ENCODE data around the gene CHST4. TPM values are rescaled to one million over a fixed set of nuclear protein-coding genes. Genes with fewer than 3 reads are reported as not detected.

Gene CHST4
- total and polyA plus RNA-seq, 9 of the 15 experiments (the other 6 are each of a cell fraction or from before 2014, with no cell fraction given): 0.07 TPM; not detected in 8

DNA sequence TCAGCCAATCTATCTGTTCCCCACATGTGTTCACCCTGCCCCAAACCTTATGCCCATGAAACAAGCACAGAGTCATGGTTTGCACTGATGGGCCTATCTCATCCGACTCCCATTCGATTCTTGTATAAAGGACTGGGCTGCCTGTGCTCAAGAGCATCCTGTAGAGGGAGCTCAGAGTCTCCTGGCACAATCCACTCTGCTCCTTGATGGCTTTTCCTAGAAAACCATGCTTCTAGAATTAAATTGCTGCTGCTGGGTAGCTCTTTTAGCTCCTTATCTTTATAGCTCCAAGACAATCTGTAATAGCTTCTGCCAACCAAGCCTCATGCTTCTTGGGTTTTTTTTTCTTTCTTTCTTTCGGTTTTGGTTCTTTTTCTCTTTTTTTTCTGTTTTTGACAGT is 46.8 kb upstream of the CHST4 start (continued):
- TF ChIP-seq GABPA (tag; conservative IDR thresholded peaks at IDR 0.05; ENCODE audit: low read depth) (0 out of 2 replicates have a peak, but pooled peaks have one; percentile 13), ZNF584 (CRISPR knock-in tag; IDR thresholded peaks at IDR 0.05; ENCODE audit: low read depth) (no peak), ZNF239 (CRISPR knock-in tag; IDR thresholded peaks at IDR 0.05) (no peak), RCOR1 (IDR thresholded peaks at IDR 0.05; ENCODE audit: borderline replicate concordance in 1 of 2, low read depth in 2 of 2, low read length in 2 of 2) (peak in 1 of 2 experiments; percentile 54; a peak in 1 of 4 replicates), KHSRP (IDR thresholded peaks at IDR 0.05) (no peak), ZNF197 (CRISPR knock-in tag; IDR thresholded peaks at IDR 0.05; ENCODE audit: low read depth) (no peak), EP300 (IDR thresholded peaks at IDR 0.05; ENCODE audit: low read length) (no peak), CBX3 (IDR thresholded peaks at IDR 0.05; ENCODE audit: borderline replicate concordance in 1 of 2, low read length in 2 of 2) (no peak), MTF1 (CRISPR knock-in tag; IDR thresholded peaks at IDR 0.05; ENCODE audit: borderline replicate concordance) (no peak), SMARCB1 (IDR thresholded peaks at IDR 0.05; ENCODE audit: insufficient read length, low read depth) (no peak), E2F3 (CRISPR knock-in tag; IDR thresholded peaks at IDR 0.05) (no peak), RFX1 (IDR thresholded peaks at IDR 0.05) (no peak), GATAD2A (IDR thresholded peaks at IDR 0.05) (no peak), XRCC3 (IDR thresholded peaks at IDR 0.05) (no peak)
- TF ChIP-seq, protein P1, sequence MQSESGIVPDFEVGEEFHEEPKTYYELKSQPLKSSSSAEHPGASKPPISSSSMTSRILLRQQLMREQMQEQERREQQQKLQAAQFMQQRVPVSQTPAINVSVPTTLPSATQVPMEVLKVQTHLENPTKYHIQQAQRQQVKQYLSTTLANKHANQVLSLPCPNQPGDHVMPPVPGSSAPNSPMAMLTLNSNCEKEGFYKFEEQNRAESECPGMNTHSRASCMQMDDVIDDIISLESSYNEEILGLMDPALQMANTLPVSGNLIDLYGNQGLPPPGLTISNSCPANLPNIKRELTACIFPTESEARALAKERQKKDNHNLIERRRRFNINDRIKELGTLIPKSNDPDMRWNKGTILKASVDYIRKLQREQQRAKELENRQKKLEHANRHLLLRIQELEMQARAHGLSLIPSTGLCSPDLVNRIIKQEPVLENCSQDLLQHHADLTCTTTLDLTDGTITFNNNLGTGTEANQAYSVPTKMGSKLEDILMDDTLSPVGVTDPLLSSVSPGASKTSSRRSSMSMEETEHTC (IDR thresholded peaks at IDR 0.05): no peak
- TF ChIP-seq, protein P2, sequence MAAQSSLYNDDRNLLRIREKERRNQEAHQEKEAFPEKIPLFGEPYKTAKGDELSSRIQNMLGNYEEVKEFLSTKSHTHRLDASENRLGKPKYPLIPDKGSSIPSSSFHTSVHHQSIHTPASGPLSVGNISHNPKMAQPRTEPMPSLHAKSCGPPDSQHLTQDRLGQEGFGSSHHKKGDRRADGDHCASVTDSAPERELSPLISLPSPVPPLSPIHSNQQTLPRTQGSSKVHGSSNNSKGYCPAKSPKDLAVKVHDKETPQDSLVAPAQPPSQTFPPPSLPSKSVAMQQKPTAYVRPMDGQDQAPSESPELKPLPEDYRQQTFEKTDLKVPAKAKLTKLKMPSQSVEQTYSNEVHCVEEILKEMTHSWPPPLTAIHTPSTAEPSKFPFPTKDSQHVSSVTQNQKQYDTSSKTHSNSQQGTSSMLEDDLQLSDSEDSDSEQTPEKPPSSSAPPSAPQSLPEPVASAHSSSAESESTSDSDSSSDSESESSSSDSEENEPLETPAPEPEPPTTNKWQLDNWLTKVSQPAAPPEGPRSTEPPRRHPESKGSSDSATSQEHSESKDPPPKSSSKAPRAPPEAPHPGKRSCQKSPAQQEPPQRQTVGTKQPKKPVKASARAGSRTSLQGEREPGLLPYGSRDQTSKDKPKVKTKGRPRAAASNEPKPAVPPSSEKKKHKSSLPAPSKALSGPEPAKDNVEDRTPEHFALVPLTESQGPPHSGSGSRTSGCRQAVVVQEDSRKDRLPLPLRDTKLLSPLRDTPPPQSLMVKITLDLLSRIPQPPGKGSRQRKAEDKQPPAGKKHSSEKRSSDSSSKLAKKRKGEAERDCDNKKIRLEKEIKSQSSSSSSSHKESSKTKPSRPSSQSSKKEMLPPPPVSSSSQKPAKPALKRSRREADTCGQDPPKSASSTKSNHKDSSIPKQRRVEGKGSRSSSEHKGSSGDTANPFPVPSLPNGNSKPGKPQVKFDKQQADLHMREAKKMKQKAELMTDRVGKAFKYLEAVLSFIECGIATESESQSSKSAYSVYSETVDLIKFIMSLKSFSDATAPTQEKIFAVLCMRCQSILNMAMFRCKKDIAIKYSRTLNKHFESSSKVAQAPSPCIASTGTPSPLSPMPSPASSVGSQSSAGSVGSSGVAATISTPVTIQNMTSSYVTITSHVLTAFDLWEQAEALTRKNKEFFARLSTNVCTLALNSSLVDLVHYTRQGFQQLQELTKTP (IDR thresholded peaks at IDR 0.05; ENCODE audit: low read depth in 1 of 2, partially characterized antibody in 2 of 2): no peak
- TF ChIP-seq, protein P3, sequence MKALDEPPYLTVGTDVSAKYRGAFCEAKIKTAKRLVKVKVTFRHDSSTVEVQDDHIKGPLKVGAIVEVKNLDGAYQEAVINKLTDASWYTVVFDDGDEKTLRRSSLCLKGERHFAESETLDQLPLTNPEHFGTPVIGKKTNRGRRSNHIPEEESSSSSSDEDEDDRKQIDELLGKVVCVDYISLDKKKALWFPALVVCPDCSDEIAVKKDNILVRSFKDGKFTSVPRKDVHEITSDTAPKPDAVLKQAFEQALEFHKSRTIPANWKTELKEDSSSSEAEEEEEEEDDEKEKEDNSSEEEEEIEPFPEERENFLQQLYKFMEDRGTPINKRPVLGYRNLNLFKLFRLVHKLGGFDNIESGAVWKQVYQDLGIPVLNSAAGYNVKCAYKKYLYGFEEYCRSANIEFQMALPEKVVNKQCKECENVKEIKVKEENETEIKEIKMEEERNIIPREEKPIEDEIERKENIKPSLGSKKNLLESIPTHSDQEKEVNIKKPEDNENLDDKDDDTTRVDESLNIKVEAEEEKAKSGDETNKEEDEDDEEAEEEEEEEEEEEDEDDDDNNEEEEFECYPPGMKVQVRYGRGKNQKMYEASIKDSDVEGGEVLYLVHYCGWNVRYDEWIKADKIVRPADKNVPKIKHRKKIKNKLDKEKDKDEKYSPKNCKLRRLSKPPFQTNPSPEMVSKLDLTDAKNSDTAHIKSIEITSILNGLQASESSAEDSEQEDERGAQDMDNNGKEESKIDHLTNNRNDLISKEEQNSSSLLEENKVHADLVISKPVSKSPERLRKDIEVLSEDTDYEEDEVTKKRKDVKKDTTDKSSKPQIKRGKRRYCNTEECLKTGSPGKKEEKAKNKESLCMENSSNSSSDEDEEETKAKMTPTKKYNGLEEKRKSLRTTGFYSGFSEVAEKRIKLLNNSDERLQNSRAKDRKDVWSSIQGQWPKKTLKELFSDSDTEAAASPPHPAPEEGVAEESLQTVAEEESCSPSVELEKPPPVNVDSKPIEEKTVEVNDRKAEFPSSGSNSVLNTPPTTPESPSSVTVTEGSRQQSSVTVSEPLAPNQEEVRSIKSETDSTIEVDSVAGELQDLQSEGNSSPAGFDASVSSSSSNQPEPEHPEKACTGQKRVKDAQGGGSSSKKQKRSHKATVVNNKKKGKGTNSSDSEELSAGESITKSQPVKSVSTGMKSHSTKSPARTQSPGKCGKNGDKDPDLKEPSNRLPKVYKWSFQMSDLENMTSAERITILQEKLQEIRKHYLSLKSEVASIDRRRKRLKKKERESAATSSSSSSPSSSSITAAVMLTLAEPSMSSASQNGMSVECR (CRISPR knock-in tag; IDR thresholded peaks at IDR 0.05): no peak
- TF ChIP-seq, protein P4, sequence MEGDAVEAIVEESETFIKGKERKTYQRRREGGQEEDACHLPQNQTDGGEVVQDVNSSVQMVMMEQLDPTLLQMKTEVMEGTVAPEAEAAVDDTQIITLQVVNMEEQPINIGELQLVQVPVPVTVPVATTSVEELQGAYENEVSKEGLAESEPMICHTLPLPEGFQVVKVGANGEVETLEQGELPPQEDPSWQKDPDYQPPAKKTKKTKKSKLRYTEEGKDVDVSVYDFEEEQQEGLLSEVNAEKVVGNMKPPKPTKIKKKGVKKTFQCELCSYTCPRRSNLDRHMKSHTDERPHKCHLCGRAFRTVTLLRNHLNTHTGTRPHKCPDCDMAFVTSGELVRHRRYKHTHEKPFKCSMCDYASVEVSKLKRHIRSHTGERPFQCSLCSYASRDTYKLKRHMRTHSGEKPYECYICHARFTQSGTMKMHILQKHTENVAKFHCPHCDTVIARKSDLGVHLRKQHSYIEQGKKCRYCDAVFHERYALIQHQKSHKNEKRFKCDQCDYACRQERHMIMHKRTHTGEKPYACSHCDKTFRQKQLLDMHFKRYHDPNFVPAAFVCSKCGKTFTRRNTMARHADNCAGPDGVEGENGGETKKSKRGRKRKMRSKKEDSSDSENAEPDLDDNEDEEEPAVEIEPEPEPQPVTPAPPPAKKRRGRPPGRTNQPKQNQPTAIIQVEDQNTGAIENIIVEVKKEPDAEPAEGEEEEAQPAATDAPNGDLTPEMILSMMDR (IDR thresholded peaks at IDR 0.05 in 2 of 3, conservative IDR thresholded peaks at IDR 0.05 in 1 of 3; ENCODE audit: insufficient read depth in 2 of 3, low read depth in 1 of 3, low read length in 3 of 3): peak; percentile 70 to 85 (median 71)

All from K562 (cell line).